Neural progenitor cell (in vitro differentiated cells): Measurements from ENCODE around the gene FIGLA.

Experiments used
- EZH2 ChIP-seq: fragments of 200-600 bp; sonication (generic); IDR thresholded peaks from 2 replicates; pipeline ENCODE4 v1.6.1; 2017; ENCODE audit warnings: antibody characterized with exemption, mild to moderate bottlenecking, moderate library complexity
- EZH2phosphoT487 ChIP-seq: fragments of 200-600 bp; sonication (generic); IDR thresholded peaks from 2 replicates; pipeline ENCODE4 v1.6.1; 2017; ENCODE audit warnings: antibody characterized with exemption
- TF ChIP-seq, protein P1 (sequence below): fragments of 200-600 bp; sonication (generic); IDR thresholded peaks from 2 replicates; pipeline ENCODE4 v1.5.1; 2017; ENCODE audit warnings: antibody characterized with exemption, mild to moderate bottlenecking

DNA sequence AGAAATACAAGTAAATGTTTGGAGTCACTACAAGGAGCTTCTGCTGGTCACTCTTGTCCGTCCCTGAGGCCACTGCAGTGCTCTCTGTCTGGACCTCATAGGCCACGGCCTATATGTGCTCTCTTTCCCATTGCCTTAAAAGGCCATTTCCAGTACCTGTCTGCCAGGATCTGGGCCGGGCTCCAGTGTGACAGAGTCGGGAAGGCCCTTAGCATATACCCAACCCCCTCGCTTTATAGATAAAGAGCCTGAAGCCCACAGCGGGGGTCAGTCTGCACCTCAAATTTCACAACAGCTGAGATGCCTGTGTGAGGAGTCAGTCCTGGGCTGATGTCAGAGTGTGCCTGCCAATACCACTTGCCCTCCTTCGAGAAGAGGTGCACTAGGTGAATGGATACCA lies 62.3 kb downstream of the FIGLA start:
- TF ChIP-seq, protein P1, sequence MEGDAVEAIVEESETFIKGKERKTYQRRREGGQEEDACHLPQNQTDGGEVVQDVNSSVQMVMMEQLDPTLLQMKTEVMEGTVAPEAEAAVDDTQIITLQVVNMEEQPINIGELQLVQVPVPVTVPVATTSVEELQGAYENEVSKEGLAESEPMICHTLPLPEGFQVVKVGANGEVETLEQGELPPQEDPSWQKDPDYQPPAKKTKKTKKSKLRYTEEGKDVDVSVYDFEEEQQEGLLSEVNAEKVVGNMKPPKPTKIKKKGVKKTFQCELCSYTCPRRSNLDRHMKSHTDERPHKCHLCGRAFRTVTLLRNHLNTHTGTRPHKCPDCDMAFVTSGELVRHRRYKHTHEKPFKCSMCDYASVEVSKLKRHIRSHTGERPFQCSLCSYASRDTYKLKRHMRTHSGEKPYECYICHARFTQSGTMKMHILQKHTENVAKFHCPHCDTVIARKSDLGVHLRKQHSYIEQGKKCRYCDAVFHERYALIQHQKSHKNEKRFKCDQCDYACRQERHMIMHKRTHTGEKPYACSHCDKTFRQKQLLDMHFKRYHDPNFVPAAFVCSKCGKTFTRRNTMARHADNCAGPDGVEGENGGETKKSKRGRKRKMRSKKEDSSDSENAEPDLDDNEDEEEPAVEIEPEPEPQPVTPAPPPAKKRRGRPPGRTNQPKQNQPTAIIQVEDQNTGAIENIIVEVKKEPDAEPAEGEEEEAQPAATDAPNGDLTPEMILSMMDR, result no peak
- TF ChIP-seq EZH2 (no peak), EZH2phosphoT487 (no peak)
